HT1080 (cell line): ENCODE data around the gene OLR1. TPM values are rescaled to one million over a fixed set of nuclear protein-coding genes. Genes with fewer than 3 reads are reported as not detected.

Experiments used
- DNase-seq: peaks from one replicate; pipeline ENCODE4 v3.0.0-alpha.2; 2015; ENCODE audit warnings: low read depth
- total RNA-seq: library from RNA; depleted of rRNA; stranded (reverse); fragments of >200 nt; shearing (Covaris generic); gene quantifications from 2 replicates; pipeline ENCODE4 v1.2.3, GENCODE V29; 2014; rRNA removed

OLR1 gene
- total RNA-seq, 1 experiment from 2014 or later: not detected

DNA sequence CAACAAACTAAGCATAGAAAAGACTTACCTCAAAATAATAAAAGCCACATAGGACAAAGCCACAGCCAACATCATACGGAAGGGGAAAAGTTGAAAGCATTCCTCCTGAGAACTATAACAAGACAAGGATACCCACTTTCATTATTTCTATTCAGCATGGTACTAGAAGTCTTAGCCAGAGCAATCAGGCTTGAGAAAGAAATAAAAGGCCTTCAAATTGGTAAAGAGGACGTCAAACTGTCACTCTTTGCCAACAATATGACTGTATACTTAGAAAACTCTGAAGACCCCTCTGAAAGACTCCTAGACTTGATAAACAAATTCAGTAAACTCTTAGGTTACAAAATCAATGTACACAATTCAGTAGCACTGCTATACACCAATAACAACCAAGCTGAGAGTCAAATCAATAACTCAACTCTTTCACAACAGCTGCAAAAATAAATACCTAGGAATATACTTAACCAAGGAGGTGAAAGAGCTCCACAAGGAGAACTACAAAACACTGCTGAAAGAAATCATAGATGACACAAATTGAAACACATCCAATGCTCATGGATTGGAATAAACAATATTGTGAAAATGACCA, 61.6 kb downstream of the OLR1 start:
- DNase-seq: no peak

Other genes starting within 250 kb of the OLR1 start
- gene CLEC2A, start 239.8 kb downstream of the OLR1 start, total RNA-seq: not detected in 2 replicates
- gene CLEC12A, start 200.7 kb downstream of the OLR1 start, total RNA-seq: not detected in 2 replicates
- gene CLEC1B, start 173.0 kb downstream of the OLR1 start, total RNA-seq: not detected in 2 replicates
- gene CLEC12B, start 161.5 kb downstream of the OLR1 start, total RNA-seq: 0.21 TPM in 1 of 2 replicates, not detected in the other
- gene CLEC9A, start 141.4 kb downstream of the OLR1 start, total RNA-seq: not detected in 2 replicates
- gene CLEC1A, start 73.1 kb downstream of the OLR1 start, total RNA-seq: not detected in 2 replicates
- gene CLEC7A, start 41.9 kb downstream of the OLR1 start, total RNA-seq: not detected in 2 replicates
- gene TMEM52B, start 6.9 kb upstream of the OLR1 start, total RNA-seq: 0.07 TPM in 1 of 2 replicates, not detected in the other
- 2.3 and 3.9 TPM in 2 replicates for gene GABARAPL1, start 40.7 kb upstream of the OLR1 start, total RNA-seq
- under 0.01 TPM in 1 of 2 replicates, not detected in the other for gene KLRD1, start 135.7 kb upstream of the OLR1 start, total RNA-seq
- gene KLRK1, start 217.9 kb upstream of the OLR1 start, total RNA-seq: not detected in 2 replicates
- not detected in 2 replicates for gene KLRC4, start 237.6 kb upstream of the OLR1 start, total RNA-seq
- gene KLRC3, start 248.5 kb upstream of the OLR1 start, total RNA-seq: not detected in 2 replicates